K562 (cell line): ENCODE measurements around the gene YIPF2. TPM values are rescaled to one million over a fixed set of nuclear protein-coding genes. Genes with fewer than 3 reads are reported as not detected.

Source experiments
- BRCA1 ChIP-seq, 2 experiments: fragments of 450-650 bp in 1 of 2; sonication (generic) in 1 of 2; formaldehyde crosslinking in 1 of 2; IDR thresholded peaks; 2 replicates each; pipeline versions ENCODE4 v1.5.0 to v1.6.1; 2017 to 2020; ENCODE audit warnings: mild to moderate bottlenecking in 1 of 2, missing genetic modification reagents in 1 of 2
- CBFA2T2 ChIP-seq: fragments of 450-650 bp; conservative IDR thresholded peaks from 2 replicates; pipeline ENCODE4 v1.6.1; 2017; ENCODE audit warnings: mild to moderate bottlenecking
- CREM ChIP-seq: IDR thresholded peaks from 2 replicates; pipeline ENCODE4 v1.6.1; 2014; ENCODE audit warnings: antibody characterized with exemption, low read depth
- DPF2 ChIP-seq: fragments of 450-650 bp; IDR thresholded peaks from 2 replicates; pipeline ENCODE4 v1.6.1; 2016
- ESRRA ChIP-seq: fragments of 450-650 bp; IDR thresholded peaks from 2 replicates; pipeline ENCODE4 v1.6.1; 2014; ENCODE audit warnings: low read depth, mild to moderate bottlenecking, moderate library complexity, borderline replicate concordance
- HDAC8 ChIP-seq: fragments of 450-650 bp; IDR thresholded peaks from 2 replicates; pipeline ENCODE4 v1.6.1; 2016; ENCODE audit warnings: mild to moderate bottlenecking, missing genetic modification characterization, moderate library complexity, missing compliant biosample characterization
- HMG20A ChIP-seq: fragments of 450-650 bp; formaldehyde crosslinking; conservative IDR thresholded peaks from 2 replicates; pipeline ENCODE4 v1.4.0; 2020; ENCODE audit warnings: mild to moderate bottlenecking, mixed read lengths
- NR2C1 ChIP-seq, 2 experiments: fragments of 450-650 bp; IDR thresholded peaks; 2 replicates each; pipeline ENCODE4 v1.6.1; 2017; ENCODE audit warnings: mild to moderate bottlenecking in 2 of 2, antibody characterized with exemption in 1 of 2, inconsistent platforms in 1 of 2, missing compliant biosample characterization in 1 of 2, missing genetic modification characterization in 1 of 2
- ZFPM2 ChIP-seq: fragments of 250-450 bp; sonication (Bioruptor Pico); IDR thresholded peaks from 2 replicates; pipeline ENCODE4 v1.5.1; 2022; ENCODE audit warnings: mild to moderate bottlenecking
- ZNF354B ChIP-seq: fragments of 250-450 bp; sonication (Bioruptor Pico); IDR thresholded peaks from 2 replicates; pipeline ENCODE4 v1.4.0; 2020
- polyA plus RNA-seq, 8 experiments: library from polyadenylated mRNA; depleted of rRNA in 4 of 8; stranded (reverse) in 5 of 8; unstranded in 3 of 8; fragments of >200 nt; fragmentation: Nextera tagmentation in 2 of 8; fragmentation: Illumina TruSeq in 1 of 8; extraction: Ambion mirVana in 2 of 8; extraction: Trizol in 1 of 8; gene quantifications; 2 replicates each; pipeline versions ENCODE4 v1.2.1 to v1.2.3, GENCODE V29; 2011 to 2014; ENCODE audit warnings: inconsistent platforms in 1 of 8, missing spikeins in 1 of 8
- total RNA-seq, 7 experiments: library from RNA; depleted of rRNA in 6 of 7; stranded (reverse); fragments of >200 nt in 6 of 7; fragmentation: Illumina TruSeq in 2 of 7; extraction: Trizol in 2 of 7; gene quantifications; 2 replicates each; pipeline versions ENCODE4 v1.2.1 to v1.2.3, GENCODE V29; 2011 to 2021; ENCODE audit warnings: low replicate concordance in 1 of 7
- TF ChIP-seq, protein P1 (sequence below), 2 experiments: fragments of 150-350 bp in 1 of 2; IDR thresholded peaks; 2 replicates each; pipeline ENCODE4 v1.6.1; 2012 to 2016; ENCODE audit warnings: low read depth in 2 of 2, low read length in 2 of 2, mild to moderate bottlenecking in 1 of 2, moderate library complexity in 1 of 2
- TF ChIP-seq, protein P2 (sequence below): fragments of 250-450 bp; sonication (Bioruptor Pico); IDR thresholded peaks from 2 replicates; pipeline ENCODE4 v1.8.0; 2022; ENCODE audit warnings: moderate library complexity, mild to moderate bottlenecking, inconsistent platforms
- TF ChIP-seq, protein P3 (sequence below): sonication (generic); formaldehyde crosslinking; IDR thresholded peaks from 2 replicates; pipeline ENCODE4 v1.8.0; 2022; ENCODE audit warnings: missing genetic modification reagents, mild to moderate bottlenecking, moderate library complexity, borderline replicate concordance

YIPF2 gene
- total and polyA plus RNA-seq, 9 of the 15 experiments (the other 6 are each of a cell fraction or from before 2014, with no cell fraction given), result 1.3 to 65.2 (median 31.6) TPM

DNA sequence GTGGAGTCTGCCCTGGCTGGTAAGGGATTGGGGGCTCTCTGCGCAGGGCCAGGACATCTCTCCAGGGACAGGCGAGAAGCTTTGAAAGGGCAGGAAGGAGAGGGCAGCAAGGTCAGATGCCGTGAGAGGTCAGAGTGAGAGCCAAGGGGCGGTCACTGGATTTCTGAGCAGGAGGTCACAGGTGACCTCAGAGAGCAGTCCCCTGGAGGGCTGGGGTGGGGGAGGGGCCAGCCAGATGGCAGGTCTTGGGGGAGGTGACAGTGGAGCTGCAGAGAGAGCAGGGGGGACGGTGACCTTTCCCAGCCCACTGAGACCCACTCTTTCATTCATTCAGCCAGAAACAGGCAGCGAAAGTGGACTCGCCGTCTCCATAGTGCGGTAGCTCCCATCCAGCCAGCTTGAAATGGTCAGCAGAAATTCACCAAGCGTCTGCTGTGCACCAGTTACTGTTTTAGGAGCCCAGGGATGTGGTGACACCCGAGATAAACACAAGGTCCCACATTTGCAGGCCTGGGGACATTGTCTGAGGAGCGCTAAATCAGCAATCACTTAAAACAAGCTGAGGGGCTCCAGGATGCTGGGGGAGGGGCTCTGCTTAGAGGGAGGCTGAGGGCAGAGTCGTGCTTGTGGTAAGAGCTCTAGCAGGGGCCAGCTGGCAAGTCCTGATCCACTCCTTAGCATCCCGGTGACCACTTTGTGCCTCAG, 46.9 kb downstream of the YIPF2 start (continued):
- TF ChIP-seq CBFA2T2, result no peak
- no peak for TF ChIP-seq ZFPM2 (CRISPR knock-in tag)
- TF ChIP-seq, protein P1, sequence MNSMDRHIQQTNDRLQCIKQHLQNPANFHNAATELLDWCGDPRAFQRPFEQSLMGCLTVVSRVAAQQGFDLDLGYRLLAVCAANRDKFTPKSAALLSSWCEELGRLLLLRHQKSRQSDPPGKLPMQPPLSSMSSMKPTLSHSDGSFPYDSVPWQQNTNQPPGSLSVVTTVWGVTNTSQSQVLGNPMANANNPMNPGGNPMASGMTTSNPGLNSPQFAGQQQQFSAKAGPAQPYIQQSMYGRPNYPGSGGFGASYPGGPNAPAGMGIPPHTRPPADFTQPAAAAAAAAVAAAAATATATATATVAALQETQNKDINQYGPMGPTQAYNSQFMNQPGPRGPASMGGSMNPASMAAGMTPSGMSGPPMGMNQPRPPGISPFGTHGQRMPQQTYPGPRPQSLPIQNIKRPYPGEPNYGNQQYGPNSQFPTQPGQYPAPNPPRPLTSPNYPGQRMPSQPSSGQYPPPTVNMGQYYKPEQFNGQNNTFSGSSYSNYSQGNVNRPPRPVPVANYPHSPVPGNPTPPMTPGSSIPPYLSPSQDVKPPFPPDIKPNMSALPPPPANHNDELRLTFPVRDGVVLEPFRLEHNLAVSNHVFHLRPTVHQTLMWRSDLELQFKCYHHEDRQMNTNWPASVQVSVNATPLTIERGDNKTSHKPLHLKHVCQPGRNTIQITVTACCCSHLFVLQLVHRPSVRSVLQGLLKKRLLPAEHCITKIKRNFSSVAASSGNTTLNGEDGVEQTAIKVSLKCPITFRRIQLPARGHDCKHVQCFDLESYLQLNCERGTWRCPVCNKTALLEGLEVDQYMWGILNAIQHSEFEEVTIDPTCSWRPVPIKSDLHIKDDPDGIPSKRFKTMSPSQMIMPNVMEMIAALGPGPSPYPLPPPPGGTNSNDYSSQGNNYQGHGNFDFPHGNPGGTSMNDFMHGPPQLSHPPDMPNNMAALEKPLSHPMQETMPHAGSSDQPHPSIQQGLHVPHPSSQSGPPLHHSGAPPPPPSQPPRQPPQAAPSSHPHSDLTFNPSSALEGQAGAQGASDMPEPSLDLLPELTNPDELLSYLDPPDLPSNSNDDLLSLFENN (IDR thresholded peaks at IDR 0.05; ENCODE audit: low read depth in 2 of 2, low read length in 2 of 2), result no peak
- TF ChIP-seq, protein P2, sequence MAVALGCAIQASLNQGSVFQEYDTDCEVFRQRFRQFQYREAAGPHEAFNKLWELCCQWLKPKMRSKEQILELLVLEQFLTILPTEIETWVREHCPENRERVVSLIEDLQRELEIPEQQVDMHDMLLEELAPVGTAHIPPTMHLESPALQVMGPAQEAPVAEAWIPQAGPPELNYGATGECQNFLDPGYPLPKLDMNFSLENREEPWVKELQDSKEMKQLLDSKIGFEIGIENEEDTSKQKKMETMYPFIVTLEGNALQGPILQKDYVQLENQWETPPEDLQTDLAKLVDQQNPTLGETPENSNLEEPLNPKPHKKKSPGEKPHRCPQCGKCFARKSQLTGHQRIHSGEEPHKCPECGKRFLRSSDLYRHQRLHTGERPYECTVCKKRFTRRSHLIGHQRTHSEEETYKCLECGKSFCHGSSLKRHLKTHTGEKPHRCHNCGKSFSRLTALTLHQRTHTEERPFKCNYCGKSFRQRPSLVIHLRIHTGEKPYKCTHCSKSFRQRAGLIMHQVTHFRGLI (CRISPR knock-in tag), result no peak
- TF ChIP-seq ESRRA, result peak; percentile 62; the same call in 1 of the 2 replicates
- TF ChIP-seq HDAC8, result no peak
- 0 out of 2 replicates have a peak, but pooled peaks have one; percentile 18 for TF ChIP-seq DPF2
- TF ChIP-seq HMG20A (CRISPR knock-in tag), result no peak
- no peak for TF ChIP-seq CREM
- no peak for TF ChIP-seq BRCA1 (IDR thresholded peaks at IDR 0.05)
- no peak for TF ChIP-seq BRCA1 (CRISPR knock-in tag; IDR thresholded peaks at IDR 0.05)
- no peak for TF ChIP-seq ZNF354B
- TF ChIP-seq, protein P3, sequence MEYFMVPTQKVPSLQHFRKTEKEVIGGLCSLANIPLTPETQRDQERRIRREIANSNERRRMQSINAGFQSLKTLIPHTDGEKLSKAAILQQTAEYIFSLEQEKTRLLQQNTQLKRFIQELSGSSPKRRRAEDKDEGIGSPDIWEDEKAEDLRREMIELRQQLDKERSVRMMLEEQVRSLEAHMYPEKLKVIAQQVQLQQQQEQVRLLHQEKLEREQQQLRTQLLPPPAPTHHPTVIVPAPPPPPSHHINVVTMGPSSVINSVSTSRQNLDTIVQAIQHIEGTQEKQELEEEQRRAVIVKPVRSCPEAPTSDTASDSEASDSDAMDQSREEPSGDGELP (CRISPR knock-in tag), result no peak
- peak; percentile 66 for TF ChIP-seq NR2C1 (IDR thresholded peaks at IDR 0.05)
- peak; percentile 29; the same call in 1 of the 2 replicates for TF ChIP-seq NR2C1 (tag; IDR thresholded peaks at IDR 0.05)
